ENCODE data around the gene FAM83C. TPM values are rescaled to one million over a fixed set of nuclear protein-coding genes. Genes with fewer than 3 reads are reported as not detected.
A peak's percentile ranks its signal among the peaks of the same experiment; 100 is the strongest.
"Not testable (repeated sequence)": the region's sequence is repeated elsewhere in the genome, so short reads cannot be mapped to it uniquely, and the experiment has no call there.

FAM83C gene
- total RNA-seq, 1 donor = not detected

GRCh38 chr20:35271073-35271882, 20.9 kb downstream of the FAM83C start:
- no peak for TF ChIP-seq CTCF (IDR thresholded peaks at IDR 0.05; ENCODE audit: insufficient read depth, low read depth, low read length)
- no peak overlapping the region for H3K4me3 ChIP-seq (ENCODE audit: low read depth, low read length)
- DNase-seq (ENCODE audit: low read depth) = no peak

GRCh38 chr20:35270021-35270902, 22.0 kb downstream of the FAM83C start:
- DNase-seq (ENCODE audit: low read depth) = no peak
- no peak overlapping the region for H3K4me3 ChIP-seq (ENCODE audit: low read depth, low read length)
- TF ChIP-seq CTCF (IDR thresholded peaks at IDR 0.05; ENCODE audit: insufficient read depth, low read depth, low read length) = no peak

DNA sequence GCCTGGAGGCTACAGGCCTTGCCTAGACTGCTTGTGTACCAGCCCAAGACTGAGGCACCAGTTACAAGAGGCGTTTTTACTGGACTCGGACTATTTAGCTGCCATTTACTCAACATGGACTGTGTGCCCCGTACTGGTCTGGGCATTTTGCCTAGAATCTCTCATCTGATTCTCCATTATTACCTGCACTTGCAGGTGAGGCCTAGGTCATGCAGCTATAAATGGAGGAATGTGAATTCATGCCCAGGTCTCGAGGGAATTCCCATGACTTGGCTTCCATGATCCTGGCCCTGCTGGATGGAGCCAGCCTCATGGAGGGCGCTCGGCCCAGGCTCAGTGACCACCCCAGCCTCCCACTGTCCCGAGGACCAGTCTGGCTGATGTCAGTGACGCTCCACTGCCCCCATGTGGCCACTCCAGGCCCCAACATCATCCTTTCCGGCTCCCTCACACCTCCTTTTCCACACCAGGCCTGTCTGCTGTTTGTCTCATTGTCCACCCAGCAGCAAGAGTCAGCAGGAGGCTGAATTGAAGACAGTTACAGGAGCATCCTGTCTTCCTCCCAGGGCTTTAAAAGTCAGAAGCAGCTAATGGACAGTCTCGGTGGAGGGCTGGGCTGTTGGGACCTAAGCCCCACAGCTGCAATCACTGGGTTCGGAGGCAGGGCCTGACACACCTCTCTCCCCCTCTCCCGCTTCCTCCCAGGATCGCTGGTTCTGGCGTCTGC, 23.0 kb downstream of the FAM83C start:
- peak; percentile 50 for DNase-seq (ENCODE audit: low read depth)
- TF ChIP-seq CTCF (IDR thresholded peaks at IDR 0.05; ENCODE audit: insufficient read depth, low read depth, low read length) = peak; percentile 85
- H3K4me3 ChIP-seq (ENCODE audit: low read depth, low read length) = no peak overlapping the region

DNA sequence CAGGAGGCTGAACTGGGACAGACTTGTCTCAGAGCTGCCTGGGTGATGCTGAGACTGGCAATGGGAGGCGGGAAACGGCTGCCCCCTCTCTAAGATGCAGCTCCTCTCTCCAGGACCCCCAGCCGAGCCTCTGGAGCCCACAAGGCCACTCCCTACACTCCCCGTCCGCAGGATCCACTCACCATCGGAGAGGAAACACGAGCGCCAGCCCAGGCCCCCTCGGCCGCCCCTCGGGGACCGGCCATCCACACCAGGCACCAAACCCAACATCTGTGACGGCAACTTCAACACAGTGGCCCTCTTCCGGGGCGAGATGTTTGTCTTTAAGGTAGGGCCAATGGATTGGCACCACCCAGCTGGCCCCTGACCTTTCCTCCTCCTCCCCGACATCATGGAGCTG, 25.1 kb downstream of the FAM83C start:
- no peak overlapping the region for H3K4me3 ChIP-seq (ENCODE audit: low read depth, low read length)
- no peak for TF ChIP-seq CTCF (IDR thresholded peaks at IDR 0.05; ENCODE audit: insufficient read depth, low read depth, low read length)
- no peak for DNase-seq (ENCODE audit: low read depth)

- TF ChIP-seq CTCF (IDR thresholded peaks at IDR 0.05; ENCODE audit: insufficient read depth, low read depth, low read length) = peak; percentile 32
- H3K4me3 ChIP-seq (ENCODE audit: low read depth, low read length) = no peak overlapping the region
- DNase-seq (ENCODE audit: low read depth) = peak; percentile 18
Observed at GRCh38 chr20:35264755-35265154, 27.5 kb downstream of the FAM83C start.

DNA sequence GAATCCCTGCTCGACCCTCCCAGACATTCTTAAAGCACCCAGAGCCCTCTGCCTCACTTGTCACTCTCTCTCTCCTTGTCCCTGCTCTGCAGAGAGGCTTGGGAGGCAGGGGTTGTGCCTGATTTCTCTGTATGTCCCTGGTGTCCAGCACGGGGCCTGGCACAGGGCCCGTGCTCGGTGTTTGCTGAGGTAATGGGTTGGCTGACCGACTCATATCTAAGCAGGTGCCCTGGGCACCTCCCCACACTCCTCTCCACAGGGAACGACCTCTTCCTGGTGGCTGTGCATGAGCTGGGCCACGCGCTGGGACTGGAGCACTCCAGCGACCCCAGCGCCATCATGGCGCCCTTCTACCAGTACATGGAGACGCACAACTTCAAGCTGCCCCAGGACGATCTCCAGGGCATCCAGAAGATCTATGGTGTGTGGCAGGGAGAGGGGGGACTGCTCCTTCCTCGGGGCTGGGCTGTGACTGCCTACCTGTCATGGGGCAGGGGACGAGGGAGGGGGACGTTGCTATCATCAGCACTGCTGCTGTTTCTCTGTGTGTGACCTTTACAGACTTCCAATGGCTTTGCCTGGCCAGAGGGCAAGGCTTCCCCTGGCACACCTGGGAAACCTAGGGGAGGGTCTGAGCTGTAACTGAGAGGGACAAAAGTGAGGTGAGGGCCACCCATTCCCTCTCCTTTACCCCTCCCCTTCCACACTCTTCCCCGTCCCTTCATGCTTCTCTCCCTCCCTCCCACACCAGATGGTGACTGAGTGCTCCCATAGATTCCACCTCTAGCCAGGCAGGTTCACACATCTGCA, 28.5 kb downstream of the FAM83C start:
- no peak overlapping the region for H3K4me3 ChIP-seq (ENCODE audit: low read depth, low read length)
- DNase-seq (ENCODE audit: low read depth) = no peak
- TF ChIP-seq CTCF (IDR thresholded peaks at IDR 0.05; ENCODE audit: insufficient read depth, low read depth, low read length) = no peak

GRCh38 chr20:35262731-35263531, 29.3 kb downstream of the FAM83C start:
- not testable (repeated sequence) for H3K4me3 ChIP-seq (ENCODE audit: low read depth, low read length); DNase-seq (ENCODE audit: low read depth)

DNA sequence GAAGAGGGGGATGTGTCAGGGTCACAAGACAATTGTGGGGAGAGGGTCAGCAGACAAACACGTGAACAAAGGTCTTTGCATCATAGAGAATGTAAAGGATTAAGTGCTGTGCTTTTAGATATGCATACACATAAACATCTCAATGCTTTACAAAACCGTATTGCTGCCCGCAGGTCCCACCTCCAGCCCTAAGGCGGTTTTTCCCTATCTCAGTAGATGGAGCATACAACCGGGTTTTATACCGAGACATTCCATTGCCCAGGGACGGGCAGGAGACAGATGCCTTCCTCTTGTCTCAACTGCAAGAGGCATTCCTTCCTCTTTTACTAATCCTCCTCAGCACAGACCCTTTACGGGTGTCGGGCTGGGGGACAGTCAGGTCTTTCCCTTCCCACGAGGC, 29.9 kb downstream of the FAM83C start:
- not testable (repeated sequence) for DNase-seq (ENCODE audit: low read depth); H3K4me3 ChIP-seq (ENCODE audit: low read depth, low read length)
